HG02840 (cell line): ENCODE results near the gene CYP2J2.
"Not testable (repeated sequence)": the region's sequence is repeated elsewhere in the genome, so short reads cannot be mapped to it uniquely, and the experiment has no call there.

Experiments used
- ATAC-seq: cut with Tn5 transposase; IDR thresholded peaks from one replicate; pipeline ENCODE4 v1.9.1; 2021; ENCODE audit warnings: mild to moderate bottlenecking, moderate library complexity, moderate number of reproducible peaks; ENCODE audit not compliant: unreplicated experiment, low FRiP score

The CYP2J2 gene

GRCh38 chr1:59926381-59927123, at the start of gene CYP2J2:
Gene CYP2J2, minus strand, starts transcription at chr1:59926773. Its CDS starts 27 bp downstream, at chr1:59926746.
- ATAC-seq = peak; percentile 80

- no peak for ATAC-seq
Observed at GRCh38 chr1:59973719-59974118, 47.1 kb upstream of the CYP2J2 start.

DNA sequence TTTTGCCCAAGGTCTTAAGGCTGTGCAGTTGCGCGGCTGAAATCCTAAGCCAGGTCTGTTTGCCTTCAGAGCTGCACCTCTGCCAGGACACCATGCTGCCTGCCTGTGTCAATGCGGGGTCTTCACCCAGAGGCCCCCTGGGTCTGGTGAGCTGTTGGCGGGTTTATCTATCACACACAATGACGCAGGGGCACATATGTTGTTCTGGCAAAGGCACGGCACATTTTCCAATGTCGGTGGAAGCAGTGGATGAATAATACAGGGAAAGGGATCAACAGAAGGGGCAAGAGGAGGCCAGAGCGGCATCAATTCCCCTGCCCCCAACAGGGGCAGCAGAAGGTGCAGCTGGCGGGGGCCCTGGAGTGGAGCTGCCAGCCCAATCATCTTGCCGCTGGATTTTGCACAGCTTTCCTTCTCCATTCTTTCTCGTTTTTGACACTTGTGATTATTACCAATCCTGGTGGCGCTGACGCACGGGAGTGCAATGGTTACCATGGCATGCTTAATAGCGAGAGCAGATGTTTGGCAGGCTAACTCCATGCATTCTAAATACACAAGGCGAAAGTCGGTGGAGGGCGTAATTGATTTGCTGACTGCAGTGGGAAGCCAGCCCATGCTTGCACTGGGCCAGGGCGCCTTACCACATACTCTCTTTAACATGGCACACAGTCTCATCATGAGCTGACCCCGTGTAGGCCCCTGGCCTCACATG, 45.8 kb upstream of the CYP2J2 start:
- no peak for ATAC-seq

DNA sequence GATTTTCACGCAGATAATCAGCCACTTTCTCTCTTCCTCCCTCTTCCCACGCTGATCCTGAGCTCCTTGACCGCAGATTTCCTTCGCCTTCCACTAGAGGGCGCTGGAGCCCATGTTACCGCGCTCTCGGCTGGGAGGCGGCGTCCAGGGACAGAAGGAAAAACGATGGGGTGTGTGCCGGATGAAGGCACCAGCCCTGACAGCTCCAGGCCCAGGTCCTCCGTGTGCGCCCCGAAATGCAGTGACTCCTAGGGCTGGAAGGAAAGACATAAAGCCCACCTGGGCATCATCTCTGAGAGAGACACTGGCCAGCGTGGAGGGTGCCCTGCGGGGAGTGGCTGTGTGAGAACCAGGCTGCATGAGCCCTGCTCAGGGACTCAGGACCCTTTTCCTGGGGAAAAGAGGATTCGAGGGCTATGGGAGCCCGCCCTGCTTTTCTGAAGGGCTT, 44.9 kb upstream of the CYP2J2 start:
- ATAC-seq = no peak

DNA sequence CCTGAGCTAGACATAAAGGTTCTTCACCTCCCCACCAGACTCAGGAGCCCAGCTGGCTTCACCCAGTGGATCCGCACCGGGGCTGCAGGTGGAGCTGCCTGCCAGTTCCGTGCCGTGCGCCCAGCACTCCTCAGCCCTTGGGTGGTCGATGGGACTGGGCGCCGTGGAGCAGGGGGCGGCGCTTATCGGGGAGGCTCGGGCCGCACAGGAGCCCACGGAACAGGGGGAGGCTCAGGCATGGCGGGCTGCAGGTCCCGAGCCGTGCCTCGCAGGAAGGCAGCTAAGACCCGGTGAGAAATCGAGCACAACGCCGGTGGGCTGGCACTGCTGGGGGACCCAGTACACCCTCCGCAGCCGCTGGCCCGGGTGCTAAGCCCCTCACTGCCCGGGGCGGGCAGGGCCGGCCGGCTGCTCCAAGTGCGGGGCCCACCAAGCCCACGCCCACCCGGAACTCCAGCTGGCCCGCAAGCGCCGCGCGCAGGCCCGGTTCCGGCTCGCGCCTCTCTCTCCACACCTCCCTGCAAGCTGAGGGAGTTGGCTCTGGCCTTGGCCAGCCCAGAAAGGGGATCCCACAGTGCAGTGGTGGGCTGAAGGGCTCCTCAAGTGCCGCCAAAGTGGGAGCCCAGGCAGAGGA, 43.1 kb upstream of the CYP2J2 start:
- not testable (repeated sequence) for ATAC-seq

DNA sequence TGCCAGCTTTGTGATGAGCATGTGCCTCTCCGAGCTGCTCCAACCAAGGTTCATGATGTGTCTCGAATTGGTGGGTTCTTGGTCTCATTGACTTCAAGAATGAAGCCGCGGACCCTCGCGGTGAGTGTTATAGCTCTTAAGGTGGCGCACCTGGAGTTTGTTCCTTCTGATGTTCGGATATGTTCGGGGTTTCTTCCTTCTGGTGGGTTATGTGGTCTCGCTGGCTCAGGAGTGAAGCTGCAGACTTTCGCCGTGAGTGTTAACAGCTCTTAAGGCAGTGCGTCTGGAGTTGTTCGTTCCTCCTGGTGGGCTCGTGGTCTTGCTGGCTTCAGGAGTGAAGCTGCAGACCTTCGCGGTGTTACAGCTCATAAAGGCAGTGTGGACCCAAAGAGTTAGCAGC, 42.2 kb upstream of the CYP2J2 start:
- ATAC-seq = not testable (repeated sequence)

DNA sequence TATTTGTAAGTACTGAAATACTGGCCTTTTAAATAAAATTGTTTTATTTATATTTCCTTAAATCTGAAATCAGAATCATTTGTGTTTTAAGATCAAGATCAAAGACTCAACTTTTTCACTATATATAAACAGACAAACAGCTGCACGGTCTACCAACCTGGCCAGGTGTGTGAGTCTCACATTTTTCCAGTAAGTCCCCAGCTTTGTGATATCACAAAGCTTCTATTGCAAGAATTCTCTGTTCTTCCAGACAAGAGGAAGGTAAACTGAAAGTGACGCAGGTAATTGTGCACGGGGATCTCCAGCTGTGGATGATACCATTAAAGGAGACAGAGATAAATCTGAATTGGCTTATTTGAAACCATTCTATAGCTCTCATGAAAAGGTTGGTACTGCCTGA, 41.2 kb upstream of the CYP2J2 start:
- no peak for ATAC-seq

GRCh38 chr1:59967141-59967697, 40.6 kb upstream of the CYP2J2 start:
- ATAC-seq = no peak

- ATAC-seq = no peak
Observed at GRCh38 chr1:59952065-59952464, 25.5 kb upstream of the CYP2J2 start.

DNA sequence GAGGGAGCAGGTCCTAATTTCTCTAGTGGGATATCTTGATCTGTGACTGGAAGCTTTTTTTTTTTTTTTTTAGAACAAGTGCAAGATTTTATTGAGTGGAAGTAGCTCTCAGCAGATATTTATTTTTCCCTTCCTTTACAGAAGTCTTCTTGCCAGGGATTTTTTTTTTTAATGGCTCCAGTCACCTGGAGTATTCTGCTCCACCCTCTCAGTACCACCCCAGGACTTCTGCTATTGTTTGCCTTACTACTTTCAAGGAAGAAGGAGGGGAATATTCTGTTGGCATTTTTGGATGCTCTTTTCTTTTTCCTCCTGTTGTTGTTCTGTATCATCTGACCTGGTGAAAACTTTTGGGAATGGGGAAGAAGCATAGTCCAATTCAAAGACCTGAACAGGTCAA, 23.1 kb upstream of the CYP2J2 start:
- ATAC-seq = no peak

GRCh38 chr1:59948990-59949389, 22.4 kb upstream of the CYP2J2 start:
- ATAC-seq = no peak

GRCh38 chr1:59947047-59947938, 20.7 kb upstream of the CYP2J2 start:
- ATAC-seq = no peak

- no peak for ATAC-seq
Observed at GRCh38 chr1:59945790-59946189, 19.2 kb upstream of the CYP2J2 start.

DNA sequence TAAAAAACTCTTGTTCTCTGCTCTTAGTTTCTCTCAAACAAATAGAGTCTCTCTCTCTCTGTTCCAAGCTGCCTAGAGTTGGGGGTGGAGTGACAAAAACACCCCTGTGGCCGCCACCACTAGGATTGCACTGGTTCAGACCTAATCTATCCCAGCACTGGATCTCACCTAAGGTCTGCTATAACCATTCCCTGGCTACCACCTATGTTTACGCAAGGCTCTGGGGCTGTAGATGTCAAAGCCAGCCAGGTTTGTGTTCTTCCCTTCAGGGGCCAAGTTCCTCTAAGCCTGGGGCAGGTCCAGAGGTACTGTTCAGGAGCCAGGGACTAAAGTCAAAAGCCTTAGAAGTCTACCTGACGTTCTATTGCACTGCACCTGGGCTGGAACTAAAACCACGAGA, 12.8 kb upstream of the CYP2J2 start:
- no peak for ATAC-seq

DNA sequence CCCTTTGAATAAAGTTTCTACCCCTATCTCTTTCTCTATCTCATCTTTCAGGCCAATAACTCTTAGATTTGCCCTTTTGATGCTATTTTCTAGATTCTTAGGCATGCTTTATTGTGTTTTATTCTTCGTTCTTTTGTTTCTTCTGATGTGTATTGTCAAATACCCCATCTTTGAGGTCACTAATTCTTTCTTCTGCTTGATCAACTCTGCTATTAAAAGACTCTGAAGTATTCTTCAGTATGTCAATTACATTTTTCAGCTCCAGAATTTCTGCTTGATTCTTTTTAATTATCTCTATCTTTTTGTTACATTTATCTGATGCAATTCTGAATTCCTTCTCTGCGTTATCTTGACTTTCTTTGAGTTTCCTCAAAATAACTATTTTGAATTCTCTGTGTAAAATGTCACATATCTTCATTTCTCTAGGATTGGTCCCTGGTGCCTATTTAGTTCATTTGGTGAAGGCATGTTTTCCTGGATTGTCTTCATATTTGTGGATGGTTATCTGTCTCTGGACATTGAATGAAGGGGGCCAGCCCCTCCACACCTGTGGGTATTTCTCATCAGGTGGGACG, 11.2 kb upstream of the CYP2J2 start:
- no peak for ATAC-seq

- no peak for ATAC-seq
Observed at GRCh38 chr1:59936358-59936821, 9.8 kb upstream of the CYP2J2 start.

GRCh38 chr1:59928996-59929395, 2.4 kb upstream of the CYP2J2 start:
- no peak for ATAC-seq

DNA sequence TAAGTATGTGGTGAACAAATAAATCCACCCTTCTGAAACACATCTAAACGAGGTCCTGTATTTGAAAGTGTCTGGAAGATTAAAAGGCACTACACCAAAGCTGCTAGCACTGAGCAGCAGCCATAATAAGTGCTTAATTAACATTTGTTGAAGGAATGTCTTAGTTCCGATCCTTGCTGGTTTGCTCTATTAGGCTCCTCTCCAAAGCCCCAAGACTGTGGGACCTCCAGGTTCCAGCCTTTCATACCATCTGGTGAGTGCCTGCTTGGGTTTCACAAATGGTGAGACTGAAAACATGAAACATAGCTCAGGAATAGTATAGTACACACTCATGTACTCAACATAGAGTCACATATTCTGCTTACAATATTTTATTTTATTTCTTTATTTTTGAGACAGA, 640 bp upstream of the CYP2J2 start:
- ATAC-seq = no peak

DNA sequence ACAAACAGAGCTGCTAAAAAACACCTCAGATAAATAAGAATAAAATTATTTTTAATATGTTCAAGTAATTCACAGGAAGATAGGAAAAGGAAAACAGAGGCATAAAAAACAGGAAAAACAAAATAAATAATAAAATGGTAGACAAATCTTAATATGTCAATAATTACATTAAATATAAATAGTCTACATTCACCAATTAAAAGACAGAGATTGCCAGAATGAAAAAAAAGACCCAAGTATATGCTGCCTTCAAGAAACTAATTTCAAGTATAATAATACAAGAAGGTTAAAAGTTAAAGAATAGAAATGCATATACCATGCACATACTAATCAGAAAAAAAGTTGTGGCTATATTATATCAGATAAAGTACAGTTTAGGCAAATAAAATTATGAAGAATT, 1.9 kb downstream of the CYP2J2 start:
- ATAC-seq = no peak
